IPS DF 4.7 (cell line): ENCODE measurements around the gene FSTL4.
"Not testable (repeated sequence)": the region's sequence is repeated elsewhere in the genome, so short reads cannot be mapped to it uniquely, and the experiment has no call there.

Experiments used
- DNase-seq: peaks from one replicate; pipeline ENCODE4 v3.0.0-alpha.2; 2013; ENCODE audit warnings: low spot score; ENCODE audit errors: extremely low read depth

The FSTL4 gene

GRCh38 chr5:133230823-133231578 lies 381.3 kb downstream of the FSTL4 start:
- DNase-seq: no peak

GRCh38 chr5:133229931-133230664 lies 382.2 kb downstream of the FSTL4 start:
- DNase-seq: no peak

- no peak for DNase-seq
Observed at GRCh38 chr5:133228316-133228715, 384.0 kb downstream of the FSTL4 start.

GRCh38 chr5:133227897-133228296 lies 384.4 kb downstream of the FSTL4 start:
- DNase-seq: no peak

GRCh38 chr5:133227082-133227481 lies 385.3 kb downstream of the FSTL4 start:
- DNase-seq: no peak

GRCh38 chr5:133226186-133226585 lies 386.2 kb downstream of the FSTL4 start:
- no peak for DNase-seq

GRCh38 chr5:133225671-133226152 lies 386.6 kb downstream of the FSTL4 start:
- DNase-seq: no peak

GRCh38 chr5:133222979-133223378 lies 389.4 kb downstream of the FSTL4 start:
- DNase-seq: no peak

- no peak for DNase-seq
Observed at GRCh38 chr5:133222521-133222920, 389.8 kb downstream of the FSTL4 start.

GRCh38 chr5:133222040-133222439 lies 390.3 kb downstream of the FSTL4 start:
- no peak for DNase-seq

GRCh38 chr5:133220851-133221674 lies 391.3 kb downstream of the FSTL4 start:
- DNase-seq: no peak

GRCh38 chr5:133219296-133219695 lies 393.0 kb downstream of the FSTL4 start:
- no peak for DNase-seq

- DNase-seq: not testable (repeated sequence)
Observed at GRCh38 chr5:133216138-133216537, 396.2 kb downstream of the FSTL4 start.

- DNase-seq: no peak
Observed at GRCh38 chr5:133214153-133214820, 398.1 kb downstream of the FSTL4 start.

- no peak for DNase-seq
Observed at GRCh38 chr5:133205649-133206048, 406.7 kb downstream of the FSTL4 start.

GRCh38 chr5:133205204-133205603 lies 407.1 kb downstream of the FSTL4 start:
- no peak for DNase-seq

GRCh38 chr5:133203317-133204305 lies 408.7 kb downstream of the FSTL4 start:
- no peak for DNase-seq

GRCh38 chr5:133202066-133202665 lies 410.2 kb downstream of the FSTL4 start:
- DNase-seq: no peak

GRCh38 chr5:133201310-133201709 lies 411.0 kb downstream of the FSTL4 start:
- DNase-seq: no peak

GRCh38 chr5:133200256-133200655 lies 412.1 kb downstream of the FSTL4 start:
- no peak for DNase-seq
